Choroid plexus epithelial cell (primary cell): ENCODE data around the gene RBBP8NL.

Experiments used
- DNase-seq: peaks from one replicate; pipeline ENCODE4 v3.0.0-alpha.2; 2010; ENCODE audit warnings: low read depth
- H3K4me3 ChIP-seq: 2 replicates; pipeline ENCODE4 v1.5.1; 2011; ENCODE audit warnings: low read depth, mild to moderate bottlenecking, control low read depth, low read length, moderate library complexity
- CTCF ChIP-seq: conservative IDR thresholded peaks from 2 replicates; pipeline ENCODE4 v1.5.1; 2011; ENCODE audit warnings: low read depth, mild to moderate bottlenecking, control low read depth, inconsistent platforms, low read length, moderate library complexity

Gene RBBP8NL

GRCh38 chr20:62367136-62367632 is 60.2 kb downstream of the RBBP8NL start, which contains the start of gene LAMA5:
Gene LAMA5 (minus strand): TSS chr20:62367312. CDS start chr20:62367245, 67 bp downstream.
- TF ChIP-seq CTCF: no peak
- H3K4me3 ChIP-seq: peak within 1 kb of the TSS; percentile 65
- DNase-seq: no peak

GRCh38 chr20:62366370-62367135 is 60.8 kb downstream of the RBBP8NL start:
- H3K4me3 ChIP-seq: peak overlapping the region; percentile 65
- no peak for DNase-seq
- no peak for TF ChIP-seq CTCF

- peak overlapping the region; percentile 65 for H3K4me3 ChIP-seq
- no peak for DNase-seq
- no peak for TF ChIP-seq CTCF
Measured at GRCh38 chr20:62365814-62366369, 61.4 kb downstream of the RBBP8NL start.

GRCh38 chr20:62364911-62365736 is 62.2 kb downstream of the RBBP8NL start:
- peak overlapping the region; percentile 65 for H3K4me3 ChIP-seq
- no peak for TF ChIP-seq CTCF
- no peak for DNase-seq

- no peak overlapping the region for H3K4me3 ChIP-seq
- TF ChIP-seq CTCF: no peak
- no peak for DNase-seq
Measured at GRCh38 chr20:62363920-62364851, 63.2 kb downstream of the RBBP8NL start.
